ES-I3 (cell line): Measurements from ENCODE around the gene JOSD2.

Source experiments
- H3K36me3 ChIP-seq: 2 replicates; pipeline ENCODE4 v1.6.1; 2013; ENCODE audit warnings: mild to moderate bottlenecking, low read length, control low read depth, moderate library complexity; ENCODE audit not compliant: insufficient read depth
- H3K4me1 ChIP-seq: 2 replicates; pipeline ENCODE4 v1.6.1; 2013; ENCODE audit warnings: mild to moderate bottlenecking, control low read depth, low read length; ENCODE audit not compliant: insufficient read depth
- H3K9ac ChIP-seq: 2 replicates; pipeline ENCODE4 v1.6.1; 2013; ENCODE audit warnings: low read depth, mild to moderate bottlenecking, low read length, moderate library complexity
- H3K9me3 ChIP-seq: 2 replicates; pipeline ENCODE4 v1.6.1; 2013; ENCODE audit warnings: mild to moderate bottlenecking, low read length, moderate library complexity; ENCODE audit not compliant: control insufficient read depth, insufficient read depth

The JOSD2 gene, protein sequence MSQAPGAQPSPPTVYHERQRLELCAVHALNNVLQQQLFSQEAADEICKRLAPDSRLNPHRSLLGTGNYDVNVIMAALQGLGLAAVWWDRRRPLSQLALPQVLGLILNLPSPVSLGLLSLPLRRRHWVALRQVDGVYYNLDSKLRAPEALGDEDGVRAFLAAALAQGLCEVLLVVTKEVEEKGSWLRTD

DNA sequence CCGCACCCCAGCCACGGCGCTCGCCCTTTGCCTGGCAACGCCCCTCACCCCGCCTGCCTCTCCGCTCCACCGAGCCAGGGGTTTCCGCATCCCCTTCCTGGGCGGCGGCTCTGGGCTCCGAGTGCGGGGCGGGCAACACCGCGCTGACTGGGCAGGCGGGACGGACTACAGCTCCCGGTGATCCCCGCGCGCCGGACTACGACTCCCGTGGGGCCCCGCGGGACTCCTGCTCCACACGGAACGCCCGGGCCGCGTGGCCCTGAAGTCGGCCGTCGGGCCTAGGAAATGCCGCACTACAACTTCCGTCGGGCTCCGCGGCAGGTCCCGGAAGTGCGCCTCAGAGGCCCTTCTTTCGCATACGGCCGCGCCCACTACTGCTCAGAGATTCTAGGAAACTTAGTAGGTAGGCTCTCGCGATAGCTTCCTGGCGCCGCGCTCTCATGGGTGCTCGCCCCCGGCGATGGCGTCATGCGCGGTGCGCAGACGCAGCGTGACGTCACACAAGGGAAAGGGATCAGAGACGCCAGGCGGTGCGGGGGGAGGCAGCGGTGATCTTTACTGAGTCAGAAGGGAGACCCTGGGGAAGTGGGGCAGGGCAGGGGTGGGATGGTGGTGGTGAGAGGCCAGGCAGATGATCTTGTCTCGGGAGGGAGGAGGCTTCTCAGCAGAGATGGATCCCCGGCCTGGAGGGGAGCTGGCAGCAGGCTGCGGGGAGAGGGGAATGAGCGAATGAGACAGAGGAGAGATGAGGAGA lies at the start of gene JOSD2:
JOSD2 (minus strand) TSS at position 123 of the 754 bp plus-strand sequence. CDS start 760 bp downstream, outside the sequence.
- Histone ChIP-seq H3K4me1 (no peaks in the 10 kb centered on the region; the same call in 1 of the 2 replicates), H3K9me3 (no peaks in the 10 kb centered on the region), H3K36me3 (no peaks in the 10 kb centered on the region), H3K9ac (peak within 1 kb of the TSS; percentile 83)

DNA sequence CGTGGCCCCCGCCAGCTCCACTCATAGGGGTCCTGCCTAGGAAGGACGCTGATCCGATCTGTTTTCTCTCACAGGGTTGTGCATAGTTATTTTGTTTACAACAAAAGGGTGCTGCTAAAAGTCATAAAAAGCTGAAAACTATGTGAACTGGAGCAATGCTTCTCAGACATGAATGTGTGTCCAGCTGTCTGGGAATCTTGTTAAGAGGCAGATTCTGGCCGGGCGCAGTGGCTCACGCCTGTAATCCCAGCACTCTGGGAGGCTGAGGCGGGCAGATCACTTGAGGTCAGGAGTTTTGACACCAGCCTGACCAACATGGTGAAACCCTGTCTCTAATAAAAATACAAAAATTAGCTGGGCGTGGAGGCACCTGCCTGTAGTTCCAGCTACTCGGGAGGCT lies 48.6 kb upstream of the JOSD2 start:
- Histone ChIP-seq H3K9ac (no peak overlapping the region), H3K9me3 (no peaks in the 10 kb centered on the region), H3K36me3 (no peaks in the 10 kb centered on the region), H3K4me1 (peaks cover 9% of the 10 kb centered on the region)

DNA sequence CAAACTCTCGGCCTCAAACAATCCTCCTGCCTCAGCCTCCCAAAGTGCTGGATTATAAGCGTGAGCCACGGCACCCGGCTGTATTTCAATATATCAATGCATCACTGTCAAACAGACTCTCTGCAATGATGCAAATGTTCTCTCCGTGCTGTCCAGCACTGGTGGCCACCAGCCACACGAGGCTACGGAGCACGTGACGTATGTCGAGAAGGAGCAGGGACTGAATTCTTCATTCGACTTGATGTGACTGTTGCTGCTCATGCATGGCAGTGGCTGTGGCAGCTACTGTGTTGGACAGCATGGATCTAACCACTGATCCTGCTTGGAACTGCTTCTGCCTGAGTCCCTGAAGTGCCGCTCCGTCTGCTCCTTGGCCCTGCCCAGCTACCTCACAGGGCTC lies 47.5 kb upstream of the JOSD2 start:
- H3K9ac ChIP-seq: no peak overlapping the region
- peaks cover 4% of the 10 kb centered on the region; the same call in 1 of the 2 replicates for H3K4me1 ChIP-seq
- no peaks in the 10 kb centered on the region for H3K36me3 ChIP-seq
- no peaks in the 10 kb centered on the region for H3K9me3 ChIP-seq

DNA sequence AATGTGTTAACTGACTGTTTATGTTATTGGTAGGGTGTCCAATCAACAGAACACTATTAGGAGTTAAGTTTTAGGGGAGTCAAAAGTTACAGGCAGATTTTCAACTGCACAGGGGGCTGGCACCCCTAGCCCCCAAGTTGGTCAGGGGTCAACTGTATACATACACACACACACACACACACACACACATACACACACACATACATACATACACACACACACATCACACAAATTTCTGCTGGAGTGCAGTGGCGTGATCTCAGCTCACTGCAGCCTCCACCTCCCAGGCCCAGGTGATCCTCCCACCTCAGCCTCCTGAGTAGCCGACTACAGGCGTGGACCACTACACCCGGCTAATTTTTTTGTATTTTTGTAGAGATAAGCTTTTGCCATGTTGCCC lies 47.0 kb upstream of the JOSD2 start:
- Histone ChIP-seq H3K9me3 (no peaks in the 10 kb centered on the region), H3K4me1 (peaks cover 4% of the 10 kb centered on the region; the same call in 1 of the 2 replicates), H3K36me3 (no peaks in the 10 kb centered on the region), H3K9ac (no peak overlapping the region)

DNA sequence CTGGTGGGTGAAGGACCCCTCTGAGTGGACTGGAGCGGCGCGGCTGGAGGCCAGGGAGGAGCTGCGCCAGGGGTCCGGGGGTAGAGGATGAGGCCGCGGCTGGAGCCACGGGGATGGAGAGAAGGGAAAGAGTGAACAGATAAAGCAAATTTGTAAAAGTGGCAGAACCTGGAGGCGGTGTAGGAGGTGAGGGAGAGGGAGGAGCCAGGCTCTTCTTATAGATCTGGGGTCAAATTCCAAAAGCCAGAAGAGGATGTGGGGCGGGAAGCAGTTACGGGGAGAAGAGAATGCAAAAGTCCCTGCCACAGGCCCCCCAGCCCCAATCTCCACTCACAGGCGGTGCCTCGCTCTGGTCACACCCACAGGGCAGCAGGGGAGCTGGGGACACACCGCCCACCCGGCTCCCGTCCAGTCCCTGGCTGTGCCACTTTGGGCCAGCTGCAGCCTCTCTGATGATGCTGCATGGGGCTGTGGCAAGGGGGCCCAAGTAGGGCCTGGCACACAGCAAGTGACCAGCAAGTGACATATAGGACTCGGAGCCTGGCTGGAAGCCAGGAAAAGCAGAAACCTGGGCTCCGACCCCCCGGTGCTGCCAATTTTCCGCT lies 46.1 kb upstream of the JOSD2 start:
- peak overlapping the region; percentile 68; the same call in 1 of the 2 replicates for H3K9ac ChIP-seq
- no peaks in the 10 kb centered on the region for H3K9me3 ChIP-seq
- H3K4me1 ChIP-seq: no peaks in the 10 kb centered on the region; the same call in 1 of the 2 replicates
- H3K36me3 ChIP-seq: no peaks in the 10 kb centered on the region

DNA sequence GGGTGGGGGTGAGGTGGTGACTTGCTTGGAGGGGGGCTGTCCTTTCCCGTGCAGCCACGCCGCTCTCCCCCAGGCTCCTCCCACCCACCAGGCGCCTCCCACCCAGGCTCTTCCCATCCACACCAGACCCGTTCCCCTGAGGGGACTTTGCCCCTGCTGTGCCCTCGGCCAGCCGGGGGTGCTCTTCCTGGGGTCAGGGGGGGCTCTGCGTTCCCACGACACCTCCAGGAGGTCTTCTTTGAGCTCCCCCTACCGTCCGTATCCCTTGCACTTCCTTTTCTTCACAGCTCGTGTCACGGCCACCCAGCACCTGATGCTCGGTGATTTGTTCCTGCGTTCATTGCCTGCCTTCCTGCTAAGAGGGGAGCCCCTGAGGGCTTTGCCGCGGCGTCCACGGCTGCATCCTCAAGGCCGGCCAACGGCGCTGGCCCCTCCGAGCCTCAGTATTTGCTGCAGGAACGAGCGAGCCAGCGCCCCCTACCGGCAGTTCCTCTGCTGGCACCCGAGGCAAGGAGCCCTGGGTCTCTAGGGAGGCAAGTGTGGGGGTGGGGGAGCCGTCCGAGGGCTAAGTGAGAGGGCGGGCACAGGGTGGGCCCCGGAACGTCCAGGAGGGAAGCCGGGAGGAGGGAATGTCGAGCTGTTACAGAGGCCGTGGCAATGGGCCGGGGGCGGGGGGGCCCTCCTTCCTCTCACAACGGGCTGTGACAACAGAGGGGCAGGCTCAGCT lies 45.5 kb upstream of the JOSD2 start:
- Histone ChIP-seq H3K36me3 (no peaks in the 10 kb centered on the region), H3K9ac (peak overlapping the region; percentile 68; the same call in 1 of the 2 replicates), H3K4me1 (no peaks in the 10 kb centered on the region; the same call in 1 of the 2 replicates), H3K9me3 (no peaks in the 10 kb centered on the region)

DNA sequence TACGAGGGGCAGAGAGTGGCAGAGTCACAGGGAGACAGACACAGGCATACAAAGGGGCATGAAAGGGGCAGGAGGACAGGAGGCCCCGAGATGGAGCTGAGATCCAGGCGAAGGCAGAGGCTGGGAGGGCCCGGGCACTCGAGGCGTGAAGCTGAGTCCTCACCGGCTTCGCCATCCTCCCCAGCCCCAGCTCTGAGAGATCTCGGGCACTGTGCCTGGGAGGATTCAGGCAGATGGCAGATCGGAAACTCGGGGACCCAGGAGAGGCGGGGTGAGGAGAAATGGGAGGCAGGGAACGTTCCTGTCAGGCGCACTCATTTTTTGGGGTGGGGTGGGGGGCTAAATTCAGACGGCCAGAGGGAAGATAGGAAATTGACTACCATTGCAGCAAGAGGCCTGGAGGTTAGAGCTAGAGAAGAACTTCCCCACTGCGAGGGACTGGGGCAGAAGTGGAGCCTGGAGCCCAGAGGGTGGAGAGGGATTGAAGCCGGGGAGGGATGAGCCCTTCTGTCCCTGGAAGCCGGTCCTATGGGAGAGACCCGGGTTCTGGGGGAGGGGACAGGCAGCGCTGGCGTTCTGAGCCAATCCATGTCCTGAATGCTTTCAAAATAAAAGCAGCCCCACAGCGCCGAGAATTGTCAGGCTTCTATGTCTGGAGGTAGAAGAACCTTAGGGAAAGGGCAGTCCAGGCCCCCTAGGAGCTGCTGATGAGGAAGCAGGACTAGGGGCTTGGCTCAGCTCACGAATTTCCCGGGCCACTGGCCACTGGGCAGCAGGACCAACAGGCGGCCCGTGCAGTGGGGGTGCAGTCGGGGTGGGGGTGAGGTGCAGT lies 44.7 kb upstream of the JOSD2 start:
- no peaks in the 10 kb centered on the region for H3K36me3 ChIP-seq
- H3K4me1 ChIP-seq: peaks cover 1% of the 10 kb centered on the region; the same call in 1 of the 2 replicates
- peak overlapping the region; percentile 68; the same call in 1 of the 2 replicates for H3K9ac ChIP-seq
- H3K9me3 ChIP-seq: no peaks in the 10 kb centered on the region

DNA sequence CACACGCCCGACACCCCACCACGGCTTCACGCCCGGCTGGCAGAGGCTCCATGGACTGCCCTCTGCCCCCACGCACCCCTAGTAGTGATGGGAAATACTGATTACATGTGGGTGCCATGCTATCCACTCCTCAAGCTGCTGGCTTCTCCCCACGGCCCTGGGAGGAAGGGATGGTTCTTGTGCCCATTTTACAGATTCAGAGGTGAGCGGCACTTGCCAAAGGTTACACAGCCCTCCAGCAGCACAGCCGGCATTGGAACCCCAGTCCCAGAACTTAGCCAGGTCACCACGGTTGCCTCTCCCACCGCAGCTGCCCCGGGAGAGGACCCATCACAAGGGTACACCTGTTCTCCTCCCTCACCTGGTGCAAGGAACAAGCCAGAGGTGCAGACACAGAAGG lies 44.0 kb upstream of the JOSD2 start:
- no peaks in the 10 kb centered on the region for H3K36me3 ChIP-seq
- H3K4me1 ChIP-seq: peaks cover 8% of the 10 kb centered on the region; the same call in 1 of the 2 replicates
- no peak overlapping the region for H3K9ac ChIP-seq
- no peaks in the 10 kb centered on the region for H3K9me3 ChIP-seq

DNA sequence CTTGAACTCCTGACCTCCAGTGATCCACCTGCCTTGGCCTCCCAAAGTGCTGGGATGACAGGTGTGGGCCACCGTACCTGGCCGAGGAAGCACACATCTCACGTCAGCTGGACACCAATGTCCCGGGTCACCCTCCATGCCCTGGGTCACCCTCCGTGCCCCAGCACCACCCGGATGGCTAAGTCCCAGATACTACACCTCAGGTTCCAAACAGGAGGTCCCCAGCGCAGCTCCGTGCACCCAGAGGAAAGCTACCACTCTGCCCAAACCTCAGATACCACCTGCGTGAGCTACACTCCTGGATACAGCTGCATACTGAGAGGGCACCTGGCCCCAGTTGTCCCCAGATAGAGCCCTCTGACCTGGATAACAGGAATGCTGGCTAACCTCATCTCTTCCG lies 43.2 kb upstream of the JOSD2 start:
- Histone ChIP-seq H3K4me1 (peaks cover 9% of the 10 kb centered on the region; the same call in 1 of the 2 replicates), H3K9me3 (no peaks in the 10 kb centered on the region), H3K9ac (no peak overlapping the region), H3K36me3 (no peaks in the 10 kb centered on the region)

DNA sequence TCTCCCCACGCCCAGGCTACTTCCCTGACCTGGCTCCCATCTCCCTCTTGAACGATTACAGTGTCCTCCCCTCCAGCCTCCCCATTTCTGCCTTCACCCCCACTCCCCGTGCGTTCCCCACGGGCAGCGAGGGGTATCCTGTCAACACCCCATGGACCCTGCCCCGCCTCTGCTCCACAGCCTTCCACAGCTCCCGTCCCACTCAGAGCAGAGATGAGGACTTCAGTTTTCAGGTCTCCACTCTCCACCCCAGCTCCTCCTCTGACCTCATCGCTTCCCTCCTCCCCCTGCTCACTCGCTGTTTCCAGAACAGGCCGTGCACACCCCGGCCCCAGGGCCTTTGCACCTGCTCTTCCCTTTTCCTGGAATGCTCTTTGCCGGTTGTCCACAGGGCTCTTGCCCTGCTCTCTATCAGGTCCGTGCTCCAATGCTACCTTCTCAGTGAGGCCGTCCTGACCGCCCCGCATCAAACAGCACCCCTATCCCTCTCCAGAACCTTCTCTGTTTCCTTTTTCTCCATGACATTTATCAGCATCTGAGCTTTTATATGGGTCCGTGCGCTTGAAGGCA lies 42.2 kb upstream of the JOSD2 start:
- no peaks in the 10 kb centered on the region for H3K36me3 ChIP-seq
- no peak overlapping the region for H3K9ac ChIP-seq

DNA sequence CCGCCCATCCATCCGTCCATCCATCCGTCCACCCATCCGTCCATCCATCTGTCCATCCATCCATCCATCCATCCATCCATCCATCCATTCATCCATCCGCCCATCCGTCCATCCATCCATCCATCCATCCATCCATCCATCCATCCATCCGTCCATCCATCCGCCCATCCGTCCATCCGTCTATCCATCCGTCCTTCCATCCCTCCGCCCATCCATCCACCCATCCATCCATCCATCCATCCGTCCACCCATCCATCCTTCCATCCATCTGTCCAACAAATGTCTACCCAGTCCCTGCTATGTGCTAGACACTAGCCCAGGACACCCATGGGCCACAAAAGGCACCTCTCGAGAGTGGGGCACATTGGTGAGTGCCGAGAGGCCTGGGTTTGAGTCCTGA lies 41.5 kb upstream of the JOSD2 start:
- H3K36me3 ChIP-seq: no peaks in the 10 kb centered on the region
- H3K4me1 ChIP-seq: peaks cover 9% of the 10 kb centered on the region; the same call in 1 of the 2 replicates
- no peaks in the 10 kb centered on the region for H3K9me3 ChIP-seq
- no peak overlapping the region for H3K9ac ChIP-seq

More for the DNA sequence above, 42.2 kb upstream of the JOSD2 start:
- Histone ChIP-seq H3K4me1 (peaks cover 9% of the 10 kb centered on the region; the same call in 1 of the 2 replicates), H3K9me3 (no peaks in the 10 kb centered on the region)

DNA sequence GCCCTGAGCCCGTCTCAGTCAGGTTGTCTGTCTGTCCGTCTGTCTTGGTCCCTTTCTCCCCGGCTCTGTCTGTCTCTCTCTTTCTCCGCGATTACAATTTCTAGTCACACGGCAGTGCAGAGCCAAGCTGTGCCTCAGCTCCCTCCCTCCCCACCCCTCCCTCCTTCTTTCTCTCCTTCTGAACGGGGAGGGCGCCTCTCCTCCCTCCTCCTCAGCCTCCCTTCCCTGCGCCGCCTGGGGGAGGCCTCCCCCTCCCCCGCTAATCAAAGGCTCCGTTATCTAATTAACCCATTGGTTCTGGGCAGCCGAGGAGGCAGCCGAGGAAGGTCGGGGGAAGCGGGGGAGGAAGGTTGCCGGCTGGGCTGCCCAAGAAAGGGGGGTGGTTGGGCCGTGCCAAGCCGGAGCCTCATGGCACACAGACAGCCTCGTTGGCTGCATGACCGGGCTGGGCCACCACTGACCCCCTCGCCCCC lies 40.8 kb upstream of the JOSD2 start:
- Histone ChIP-seq H3K4me1 (peaks cover 9% of the 10 kb centered on the region; the same call in 1 of the 2 replicates), H3K9ac (peak overlapping the region; percentile 65; the same call in 1 of the 2 replicates), H3K36me3 (no peaks in the 10 kb centered on the region), H3K9me3 (no peaks in the 10 kb centered on the region)
